GM23338 (cell line): ENCODE data around the gene TPD52L2.

ENCODE experiments used
- CREB1 ChIP-seq: fragments of 250-450 bp; sonication (Bioruptor Pico); IDR thresholded peaks from 2 replicates; pipeline ENCODE4 v1.5.0; 2020; ENCODE audit warnings: low read depth, mild to moderate bottlenecking, moderate library complexity
- CTCF ChIP-seq, 2 experiments: fragments of 200-600 bp in 1 of 2; sonication (generic) in 1 of 2; conservative IDR thresholded peaks; 2 replicates each; pipeline versions ENCODE4 v1.5.1 to v1.6.1; 2016 to 2017; ENCODE audit warnings: antibody characterized with exemption in 2 of 2, low read depth in 2 of 2, mild to moderate bottlenecking in 2 of 2, moderate library complexity in 1 of 2
- ETS1 ChIP-seq: IDR thresholded peaks from 2 replicates; pipeline ENCODE4 v1.6.1; 2016; ENCODE audit warnings: antibody characterized with exemption
- EZH2 ChIP-seq: fragments of 200-600 bp; sonication (generic); IDR thresholded peaks from one replicate; pipeline ENCODE4 v1.8.0; 2017; ENCODE audit warnings: antibody characterized with exemption, mild to moderate bottlenecking, low read depth; ENCODE audit not compliant: unreplicated experiment
- EZH2phosphoT487 ChIP-seq: fragments of 200-600 bp; sonication (generic); IDR thresholded peaks from one replicate; pipeline ENCODE4 v1.8.1; 2018; ENCODE audit warnings: antibody characterized with exemption; ENCODE audit not compliant: unreplicated experiment
- JUNB ChIP-seq: IDR thresholded peaks from one replicate; pipeline ENCODE4 v1.6.1; 2016; ENCODE audit warnings: antibody characterized with exemption; ENCODE audit not compliant: unreplicated experiment
- NANOG ChIP-seq: IDR thresholded peaks from 2 replicates; pipeline ENCODE4 v1.6.1; 2016; ENCODE audit warnings: antibody characterized with exemption, borderline replicate concordance
- POLR2AphosphoS5 ChIP-seq: IDR thresholded peaks from 2 replicates; pipeline ENCODE4 v1.6.1; 2016; ENCODE audit warnings: antibody characterized with exemption, low read depth
- REST ChIP-seq: IDR thresholded peaks from one replicate; pipeline ENCODE4 v1.6.1; 2018; ENCODE audit warnings: antibody characterized with exemption; ENCODE audit not compliant: unreplicated experiment
- STAT1 ChIP-seq: IDR thresholded peaks from one replicate; pipeline ENCODE4 v1.6.1; 2016; ENCODE audit warnings: antibody characterized with exemption; ENCODE audit not compliant: unreplicated experiment
- ZNF114 ChIP-seq: fragments of 250-450 bp; sonication (Bioruptor Pico); IDR thresholded peaks from 2 replicates; pipeline ENCODE4 v1.5.0; 2020; ENCODE audit warnings: mild to moderate bottlenecking, moderate library complexity
- ZNF331 ChIP-seq: fragments of 250-450 bp; sonication (Bioruptor Pico); IDR thresholded peaks from 2 replicates; pipeline ENCODE4 v1.5.0; 2020; ENCODE audit warnings: low read depth, mild to moderate bottlenecking, moderate library complexity
- ZNF462 ChIP-seq: fragments of 250-450 bp; sonication (Bioruptor Pico); IDR thresholded peaks from 2 replicates; pipeline ENCODE4 v1.5.0; 2020; ENCODE audit warnings: mild to moderate bottlenecking, moderate library complexity

GRCh38 chr20:63917811-63918210 lies 52.7 kb downstream of the TPD52L2 start:
- no peak for TF ChIP-seq POLR2AphosphoS5
- no peak for TF ChIP-seq CTCF (conservative IDR thresholded peaks at IDR 0.05; ENCODE audit: low read depth in 2 of 2)
- no peak for TF ChIP-seq CREB1
- no peak for TF ChIP-seq REST
- no peak for TF ChIP-seq EZH2
- TF ChIP-seq STAT1 = no peak
- no peak for TF ChIP-seq NANOG
- no peak for TF ChIP-seq ETS1
- TF ChIP-seq EZH2phosphoT487 = no peak
- no peak for TF ChIP-seq ZNF114 (CRISPR knock-in tag)
- TF ChIP-seq ZNF462 (CRISPR knock-in tag) = no peak
- TF ChIP-seq ZNF331 = no peak
- no peak for TF ChIP-seq JUNB
